ENCODE data around the gene SAYSD1.

SAYSD1 gene

GRCh38 chr6:39059496-39060310 lies 55.3 kb downstream of the SAYSD1 start:
- no peak overlapping the region for H3K4me3 ChIP-seq (ENCODE audit: insufficient read depth, low read depth, low read length, poor library complexity, severe bottlenecking)
- no peaks in the 10 kb centered on the region for H3K4me1 ChIP-seq (ENCODE audit: control insufficient read depth, insufficient read depth, low read length, poor library complexity, severe bottlenecking)
- no peaks in the 10 kb centered on the region for H3K27me3 ChIP-seq (replicated peaks; ENCODE audit: control insufficient read depth, insufficient read depth, low read length, poor library complexity, severe bottlenecking)
- H3K36me3 ChIP-seq (ENCODE audit: control insufficient read depth, insufficient read depth, low read length) = no peaks in the 10 kb centered on the region
- no peaks in the 10 kb centered on the region for H3K9me3 ChIP-seq (ENCODE audit: control insufficient read depth, low read length)
- no peak overlapping the region for H3K27ac ChIP-seq (ENCODE audit: insufficient read depth, low read length, poor library complexity, severe bottlenecking)
- DNase-seq = no peak

DNA sequence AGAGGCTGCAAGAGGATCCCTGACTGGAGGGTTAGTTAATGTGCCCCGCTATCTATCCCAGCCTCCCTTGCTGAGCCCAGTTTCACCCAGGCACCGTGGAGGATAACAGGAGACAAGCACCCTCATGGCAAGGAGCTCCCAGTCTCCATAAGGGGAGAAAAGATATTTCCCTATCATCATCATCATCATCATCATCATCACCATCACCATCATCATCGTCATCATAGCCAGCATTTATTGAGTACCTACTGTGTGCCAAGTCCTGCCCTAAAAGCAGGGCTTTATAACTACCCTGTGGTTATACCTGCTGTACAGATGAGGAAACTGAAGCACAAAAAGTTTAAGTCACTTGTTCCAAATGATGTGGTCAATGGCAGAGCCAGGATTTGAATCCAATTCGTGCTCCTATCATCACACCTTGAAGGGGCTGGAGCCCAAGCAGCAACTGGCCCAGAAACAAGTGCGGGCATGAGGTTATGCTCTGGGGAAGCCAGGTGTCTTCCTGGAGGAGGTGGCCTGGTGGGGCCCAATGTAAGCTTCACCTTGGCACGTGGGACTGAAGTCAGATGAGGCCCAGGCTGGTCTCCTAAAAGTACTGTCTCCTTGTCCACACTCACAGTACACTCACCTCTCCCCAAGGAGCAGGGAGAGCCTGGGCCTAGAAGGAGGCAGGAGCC lies 56.4 kb downstream of the SAYSD1 start:
- Histone ChIP-seq H3K4me1 (ENCODE audit: control insufficient read depth, insufficient read depth, low read length, poor library complexity, severe bottlenecking) (no peaks in the 10 kb centered on the region), H3K27me3 (replicated peaks; ENCODE audit: control insufficient read depth, insufficient read depth, low read length, poor library complexity, severe bottlenecking) (no peaks in the 10 kb centered on the region), H3K4me3 (ENCODE audit: insufficient read depth, low read depth, low read length, poor library complexity, severe bottlenecking) (no peak overlapping the region), H3K36me3 (ENCODE audit: control insufficient read depth, insufficient read depth, low read length) (no peaks in the 10 kb centered on the region), H3K9me3 (ENCODE audit: control insufficient read depth, low read length) (no peaks in the 10 kb centered on the region), H3K27ac (ENCODE audit: insufficient read depth, low read length, poor library complexity, severe bottlenecking) (no peak overlapping the region)
- DNase-seq = no peak

GRCh38 chr6:39057251-39058155 lies 57.5 kb downstream of the SAYSD1 start:
- H3K36me3 ChIP-seq (ENCODE audit: control insufficient read depth, insufficient read depth, low read length) = no peaks in the 10 kb centered on the region
- no peaks in the 10 kb centered on the region for H3K4me1 ChIP-seq (ENCODE audit: control insufficient read depth, insufficient read depth, low read length, poor library complexity, severe bottlenecking)
- no peaks in the 10 kb centered on the region for H3K9me3 ChIP-seq (ENCODE audit: control insufficient read depth, low read length)
- no peaks in the 10 kb centered on the region for H3K27me3 ChIP-seq (replicated peaks; ENCODE audit: control insufficient read depth, insufficient read depth, low read length, poor library complexity, severe bottlenecking)
- no peak overlapping the region for H3K27ac ChIP-seq (ENCODE audit: insufficient read depth, low read length, poor library complexity, severe bottlenecking)
- no peak for DNase-seq
- H3K4me3 ChIP-seq (ENCODE audit: insufficient read depth, low read depth, low read length, poor library complexity, severe bottlenecking) = no peak overlapping the region

GRCh38 chr6:39056681-39057080 lies 58.3 kb downstream of the SAYSD1 start:
- H3K36me3 ChIP-seq (ENCODE audit: control insufficient read depth, insufficient read depth, low read length) = no peaks in the 10 kb centered on the region
- no peaks in the 10 kb centered on the region for H3K27me3 ChIP-seq (replicated peaks; ENCODE audit: control insufficient read depth, insufficient read depth, low read length, poor library complexity, severe bottlenecking)
- H3K27ac ChIP-seq (ENCODE audit: insufficient read depth, low read length, poor library complexity, severe bottlenecking) = no peak overlapping the region
- H3K4me3 ChIP-seq (ENCODE audit: insufficient read depth, low read depth, low read length, poor library complexity, severe bottlenecking) = no peak overlapping the region
- H3K4me1 ChIP-seq (ENCODE audit: control insufficient read depth, insufficient read depth, low read length, poor library complexity, severe bottlenecking) = no peaks in the 10 kb centered on the region
- no peak for DNase-seq
- H3K9me3 ChIP-seq (ENCODE audit: control insufficient read depth, low read length) = no peaks in the 10 kb centered on the region

DNA sequence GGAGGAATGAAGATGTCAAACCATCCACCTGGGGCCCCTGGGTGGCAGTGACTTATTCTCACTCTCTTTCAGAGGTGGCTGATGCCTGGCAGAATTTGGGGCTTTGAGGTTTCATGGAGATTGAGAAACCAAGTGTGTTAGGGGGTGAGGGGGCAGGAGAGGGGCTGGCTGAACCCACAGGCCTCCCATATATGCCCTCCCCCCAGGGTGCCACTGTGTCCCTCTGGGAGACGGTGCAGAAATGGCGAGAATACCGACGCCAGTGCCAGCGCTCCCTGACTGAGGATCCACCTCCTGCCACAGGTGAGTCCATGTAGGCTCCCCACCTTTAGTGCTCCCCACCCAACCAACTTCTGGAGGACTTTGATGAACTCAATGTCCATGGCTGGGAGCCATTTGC lies 58.8 kb downstream of the SAYSD1 start:
- Histone ChIP-seq H3K9me3 (ENCODE audit: control insufficient read depth, low read length) (no peaks in the 10 kb centered on the region), H3K27me3 (replicated peaks; ENCODE audit: control insufficient read depth, insufficient read depth, low read length, poor library complexity, severe bottlenecking) (no peaks in the 10 kb centered on the region), H3K27ac (ENCODE audit: insufficient read depth, low read length, poor library complexity, severe bottlenecking) (no peak overlapping the region), H3K36me3 (ENCODE audit: control insufficient read depth, insufficient read depth, low read length) (no peaks in the 10 kb centered on the region), H3K4me1 (ENCODE audit: control insufficient read depth, insufficient read depth, low read length, poor library complexity, severe bottlenecking) (peaks cover 3% of the 10 kb centered on the region), H3K4me3 (ENCODE audit: insufficient read depth, low read depth, low read length, poor library complexity, severe bottlenecking) (no peak overlapping the region)
- no peak for DNase-seq

- Histone ChIP-seq H3K4me3 (ENCODE audit: insufficient read depth, low read depth, low read length, poor library complexity, severe bottlenecking) (no peak overlapping the region), H3K9me3 (ENCODE audit: control insufficient read depth, low read length) (no peaks in the 10 kb centered on the region), H3K36me3 (ENCODE audit: control insufficient read depth, insufficient read depth, low read length) (no peaks in the 10 kb centered on the region), H3K27ac (ENCODE audit: insufficient read depth, low read length, poor library complexity, severe bottlenecking) (no peak overlapping the region), H3K4me1 (ENCODE audit: control insufficient read depth, insufficient read depth, low read length, poor library complexity, severe bottlenecking) (peaks cover 3% of the 10 kb centered on the region), H3K27me3 (replicated peaks; ENCODE audit: control insufficient read depth, insufficient read depth, low read length, poor library complexity, severe bottlenecking) (no peaks in the 10 kb centered on the region)
- DNase-seq = no peak
These were observed 59.3 kb downstream of the SAYSD1 start for GRCh38 chr6:39055661-39056060.

GRCh38 chr6:39054577-39055142 lies 60.3 kb downstream of the SAYSD1 start:
- H3K27ac ChIP-seq (ENCODE audit: insufficient read depth, low read length, poor library complexity, severe bottlenecking) = no peak overlapping the region
- no peaks in the 10 kb centered on the region for H3K27me3 ChIP-seq (replicated peaks; ENCODE audit: control insufficient read depth, insufficient read depth, low read length, poor library complexity, severe bottlenecking)
- no peaks in the 10 kb centered on the region for H3K36me3 ChIP-seq (ENCODE audit: control insufficient read depth, insufficient read depth, low read length)
- DNase-seq = no peak
- no peaks in the 10 kb centered on the region for H3K9me3 ChIP-seq (ENCODE audit: control insufficient read depth, low read length)
- peaks cover 3% of the 10 kb centered on the region for H3K4me1 ChIP-seq (ENCODE audit: control insufficient read depth, insufficient read depth, low read length, poor library complexity, severe bottlenecking)
- no peak overlapping the region for H3K4me3 ChIP-seq (ENCODE audit: insufficient read depth, low read depth, low read length, poor library complexity, severe bottlenecking)

Data from effector memory CD4-positive, alpha-beta T cell (primary cell).